HAP-1 (cell line): ENCODE data around the gene MICAL3.

ENCODE experiments used
- DNase-seq, 2 experiments: peaks; one replicate each; pipeline ENCODE4 v3.0.0-alpha.2; 2016 to 2020; ENCODE audit warnings: low spot score in 2 of 2
- H3K27me3 ChIP-seq: fragments of 250-450 bp; sonication (Bioruptor Pico); 2 replicates; pipeline ENCODE4 v1.5.1; 2020; ENCODE audit warnings: low read depth, mild to moderate bottlenecking, moderate library complexity
- H3K36me3 ChIP-seq: fragments of 250-450 bp; sonication (Bioruptor Pico); replicated peaks from 2 replicates; pipeline ENCODE4 v1.5.1; 2020; ENCODE audit warnings: mild to moderate bottlenecking
- H3K4me1 ChIP-seq: fragments of 250-450 bp; sonication (Bioruptor Pico); 2 replicates; pipeline ENCODE4 v1.5.1; 2020; ENCODE audit warnings: mild to moderate bottlenecking
- H3K4me3 ChIP-seq: fragments of 250-450 bp; sonication (Bioruptor Pico); 2 replicates; pipeline ENCODE4 v1.5.1; 2020; ENCODE audit warnings: mild to moderate bottlenecking, moderate library complexity
- H3K9me3 ChIP-seq: fragments of 250-450 bp; sonication (Bioruptor Pico); 2 replicates; pipeline ENCODE4 v1.5.1; 2020; ENCODE audit warnings: mild to moderate bottlenecking, moderate library complexity
- in situ Hi-C: fragments of 300-500 bp; cut with MboI; formaldehyde crosslinking; loops from 3 replicates; pipeline ENCODE4 v1.14.3; 2020; ENCODE audit warnings: low sequenced_read_pairs, inconsistent platforms, mixed read lengths

MICAL3 gene

GRCh38 chr22:17951315-17951714, 73.0 kb downstream of the MICAL3 start:
- Histone ChIP-seq H3K9me3 (no peaks in the 10 kb centered on the region), H3K4me1 (no peaks in the 10 kb centered on the region; the same call in 1 of the 2 replicates), H3K36me3 (no peaks in the 10 kb centered on the region), H3K4me3 (no peak overlapping the region), H3K27me3 (no peaks in the 10 kb centered on the region)
- in situ Hi-C loops, result no loop called here
- no peak for DNase-seq

GRCh38 chr22:17950651-17951214, 73.6 kb downstream of the MICAL3 start:
- in situ Hi-C loops, result no loop called here
- H3K4me1 ChIP-seq, result no peaks in the 10 kb centered on the region; the same call in 1 of the 2 replicates
- H3K9me3 ChIP-seq, result no peaks in the 10 kb centered on the region
- H3K4me3 ChIP-seq, result no peak overlapping the region
- H3K27me3 ChIP-seq, result no peaks in the 10 kb centered on the region
- DNase-seq, result no peak
- no peaks in the 10 kb centered on the region for H3K36me3 ChIP-seq

GRCh38 chr22:17949642-17950473, 74.5 kb downstream of the MICAL3 start:
- H3K4me1 ChIP-seq, result no peaks in the 10 kb centered on the region; the same call in 1 of the 2 replicates
- no peaks in the 10 kb centered on the region for H3K9me3 ChIP-seq
- DNase-seq, result no peak
- H3K27me3 ChIP-seq, result no peaks in the 10 kb centered on the region
- H3K4me3 ChIP-seq, result no peak overlapping the region
- no peaks in the 10 kb centered on the region for H3K36me3 ChIP-seq
- in situ Hi-C loops, result loop anchor here (10.0 kb wide), 1 partner anchor 65 kb away; no protein-coding TSS in a partner anchor

- H3K4me1 ChIP-seq, result no peaks in the 10 kb centered on the region; the same call in 1 of the 2 replicates
- DNase-seq, result no peak
- in situ Hi-C loops, result loop anchor here (10.0 kb wide), 1 partner anchor 63 kb away; no protein-coding TSS in a partner anchor
- H3K27me3 ChIP-seq, result no peaks in the 10 kb centered on the region
- no peaks in the 10 kb centered on the region for H3K36me3 ChIP-seq
- no peak overlapping the region for H3K4me3 ChIP-seq
- H3K9me3 ChIP-seq, result no peaks in the 10 kb centered on the region
Measured at GRCh38 chr22:17948101-17948500, 76.3 kb downstream of the MICAL3 start.

GRCh38 chr22:17946662-17947367, 77.5 kb downstream of the MICAL3 start:
- Histone ChIP-seq H3K27me3 (no peaks in the 10 kb centered on the region), H3K4me1 (no peaks in the 10 kb centered on the region; the same call in 1 of the 2 replicates), H3K9me3 (no peaks in the 10 kb centered on the region), H3K36me3 (no peaks in the 10 kb centered on the region), H3K4me3 (no peak overlapping the region)
- peak in 1 of 2 experiments; percentile 21 for DNase-seq
- in situ Hi-C loops, result loop anchor here (10.0 kb wide), 1 partner anchor 62 kb away; no protein-coding TSS in a partner anchor

GRCh38 chr22:17945888-17946648, 78.3 kb downstream of the MICAL3 start:
- in situ Hi-C loops, result loop anchor here (10.0 kb wide), 1 partner anchor 61 kb away; no protein-coding TSS in a partner anchor
- Histone ChIP-seq H3K9me3 (no peaks in the 10 kb centered on the region), H3K4me1 (no peaks in the 10 kb centered on the region; the same call in 1 of the 2 replicates), H3K36me3 (no peaks in the 10 kb centered on the region), H3K4me3 (no peak overlapping the region), H3K27me3 (no peaks in the 10 kb centered on the region)
- no peak for DNase-seq

- Histone ChIP-seq H3K27me3 (no peaks in the 10 kb centered on the region), H3K9me3 (no peaks in the 10 kb centered on the region), H3K4me3 (no peak overlapping the region), H3K36me3 (no peaks in the 10 kb centered on the region), H3K4me1 (no peaks in the 10 kb centered on the region; the same call in 1 of the 2 replicates)
- no peak for DNase-seq
- in situ Hi-C loops, result loop anchor here (10.0 kb wide), 1 partner anchor 61 kb away; no protein-coding TSS in a partner anchor
Measured at GRCh38 chr22:17945156-17945887, 79.0 kb downstream of the MICAL3 start.

- in situ Hi-C loops, result loop anchor here (10.0 kb wide), 1 partner anchor 59 kb away; no protein-coding TSS in a partner anchor
- Histone ChIP-seq H3K4me1 (no peaks in the 10 kb centered on the region; the same call in 1 of the 2 replicates), H3K4me3 (no peak overlapping the region), H3K9me3 (no peaks in the 10 kb centered on the region), H3K27me3 (no peaks in the 10 kb centered on the region), H3K36me3 (no peaks in the 10 kb centered on the region)
- no peak for DNase-seq
Measured at GRCh38 chr22:17944256-17944655, 80.1 kb downstream of the MICAL3 start.

GRCh38 chr22:17943533-17944249, 80.7 kb downstream of the MICAL3 start:
- Histone ChIP-seq H3K4me1 (no peaks in the 10 kb centered on the region; the same call in 1 of the 2 replicates), H3K4me3 (no peak overlapping the region), H3K27me3 (no peaks in the 10 kb centered on the region), H3K9me3 (no peaks in the 10 kb centered on the region), H3K36me3 (no peaks in the 10 kb centered on the region)
- DNase-seq, result no peak
- in situ Hi-C loops, result loop anchor here (10.0 kb wide), 1 partner anchor 59 kb away; no protein-coding TSS in a partner anchor

- Histone ChIP-seq H3K36me3 (no peaks in the 10 kb centered on the region), H3K9me3 (no peaks in the 10 kb centered on the region), H3K4me3 (no peak overlapping the region), H3K27me3 (no peaks in the 10 kb centered on the region), H3K4me1 (no peaks in the 10 kb centered on the region; the same call in 1 of the 2 replicates)
- in situ Hi-C loops, result loop anchor here (10.0 kb wide), 1 partner anchor 58 kb away; no protein-coding TSS in a partner anchor
- no peak for DNase-seq
Measured at GRCh38 chr22:17942721-17943120, 81.6 kb downstream of the MICAL3 start.

- in situ Hi-C loops, result loop anchor here (10.0 kb wide), 1 partner anchor 57 kb away; no protein-coding TSS in a partner anchor
- no peaks in the 10 kb centered on the region for H3K27me3 ChIP-seq
- no peaks in the 10 kb centered on the region for H3K9me3 ChIP-seq
- no peak for DNase-seq
- no peak overlapping the region for H3K4me3 ChIP-seq
- H3K4me1 ChIP-seq, result no peaks in the 10 kb centered on the region; the same call in 1 of the 2 replicates
- H3K36me3 ChIP-seq, result no peaks in the 10 kb centered on the region
Measured at GRCh38 chr22:17941471-17942406, 82.6 kb downstream of the MICAL3 start.
